ENCODE data around the gene ZPLD1.

- TF ChIP-seq YY1 (IDR thresholded peaks at IDR 0.05; ENCODE audit: low read depth, low read length): no peak
- TF ChIP-seq EZH2 (IDR thresholded peaks at IDR 0.05; ENCODE audit: low read depth, low read length, severe bottlenecking): no peak
- no peak for TF ChIP-seq POLR2AphosphoS5 (IDR thresholded peaks at IDR 0.05; ENCODE audit: low read depth, low read length)
- no peak for TF ChIP-seq CTCF (IDR thresholded peaks at IDR 0.05; ENCODE audit: control extremely low read depth in 1 of 3, insufficient read depth in 1 of 3, low read depth in 1 of 3, low read length in 3 of 3)
- no peak for TF ChIP-seq SIN3A (conservative IDR thresholded peaks at IDR 0.05 in 1 of 2, IDR thresholded peaks at IDR 0.05 in 1 of 2; ENCODE audit: low read depth in 1 of 2, low read length in 2 of 2)
- no peak for TF ChIP-seq ATF3 (IDR thresholded peaks at IDR 0.05; ENCODE audit: insufficient read depth, low read depth, low read length)
- TF ChIP-seq JUND (IDR thresholded peaks at IDR 0.05; ENCODE audit: low read length): no peak
- no peak for TF ChIP-seq POLR2A (IDR thresholded peaks at IDR 0.05; ENCODE audit: control extremely low read depth in 1 of 2, low read depth in 2 of 2, low read length in 2 of 2)
- no peak for TF ChIP-seq EP300 (IDR thresholded peaks at IDR 0.05; ENCODE audit: borderline replicate concordance in 1 of 2, low read depth in 2 of 2, low read length in 2 of 2)
- no peak for TF ChIP-seq MAFK (IDR thresholded peaks at IDR 0.05; ENCODE audit: low read depth, low read length)
Observed at GRCh38 chr3:102447272-102447671, 12.5 kb downstream of the ZPLD1 start.
